ENCODE results near the gene MAPKAPK2.

GRCh38 chr1:206706298-206706791, 21.6 kb downstream of the MAPKAPK2 start:
- no peak for TF ChIP-seq CTCF (IDR thresholded peaks at IDR 0.05)
- TF ChIP-seq POLR2A (IDR thresholded peaks at IDR 0.05) = no peak
